ENCODE measurements around the gene MINDY4. TPM values are rescaled to one million over a fixed set of nuclear protein-coding genes. Genes with fewer than 3 reads are reported as not detected.
A peak's percentile ranks its signal among the peaks of the same experiment; 100 is the strongest.

Gene MINDY4
- total and polyA plus RNA-seq, 10 of the 15 experiments (the other 5 are each of a cell fraction or from before 2014, with no cell fraction given), result 0.10 to 0.90 (median 0.40) TPM

DNA sequence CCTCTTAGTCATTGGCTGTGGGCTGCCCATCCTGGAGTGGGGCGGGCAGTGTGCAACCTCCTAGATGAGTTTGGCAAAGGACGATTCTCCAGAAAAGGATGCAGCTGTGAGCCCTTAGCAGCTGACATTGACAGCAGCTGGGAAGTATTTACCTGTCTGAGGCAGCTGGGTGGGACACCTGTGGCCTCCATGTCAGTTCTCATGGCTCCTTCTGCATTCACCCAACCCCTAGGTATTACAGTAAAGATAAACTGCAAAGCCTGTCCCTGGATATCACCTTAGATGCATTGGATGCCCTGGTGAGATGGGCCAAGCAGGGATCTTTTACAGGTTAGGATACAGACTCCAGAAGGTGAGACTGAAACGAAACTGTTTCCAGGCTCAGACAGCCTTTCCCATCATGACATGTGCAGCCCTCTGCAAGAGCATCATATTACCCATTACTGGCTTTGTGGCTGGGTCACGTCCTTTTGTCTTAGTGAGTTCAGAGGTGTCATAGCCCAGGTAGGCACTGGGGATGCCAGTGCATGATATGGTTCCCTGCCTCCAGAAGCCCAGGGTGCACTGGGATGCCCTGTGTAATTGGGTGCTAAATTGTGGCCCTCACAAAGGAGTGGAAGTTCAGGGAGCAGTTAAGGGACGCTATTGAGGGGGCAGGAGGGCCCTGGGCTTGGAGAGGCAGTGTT is 28.9 kb downstream of the MINDY4 start:
- Histone ChIP-seq H3K36me3 (ENCODE audit: control insufficient read depth in 2 of 2, insufficient read depth in 2 of 2, low read length in 1 of 2) (no peaks in the 10 kb centered on the region), H3K27ac (ENCODE audit: control insufficient read depth, insufficient read depth) (no peak overlapping the region), H4K20me1 (ENCODE audit: control insufficient read depth, insufficient read depth) (no peaks in the 10 kb centered on the region), H3K27me3 (replicated peaks in 1 of 2; ENCODE audit: control insufficient read depth in 2 of 2, insufficient read depth in 2 of 2, low read length in 1 of 2) (no peaks in the 10 kb centered on the region), H3K4me2 (ENCODE audit: control insufficient read depth, insufficient read depth) (no peak overlapping the region), H3K9ac (ENCODE audit: control insufficient read depth, insufficient read depth, low read length) (no peak overlapping the region), H3K4me3 (no peak overlapping the region), H3K79me2 (ENCODE audit: control insufficient read depth, insufficient read depth, low read length) (no peaks in the 10 kb centered on the region), H3K9me3 (replicated peaks; ENCODE audit: control insufficient read depth, insufficient read depth, low read length) (no peaks in the 10 kb centered on the region), H3K4me1 (ENCODE audit: control insufficient read depth, insufficient read depth, low read length) (peaks cover 18% of the 10 kb centered on the region), H2AFZ (ENCODE audit: control insufficient read depth, low read depth, low read length) (no peak overlapping the region)
- CTCF ChIA-PET, result interaction anchor here (0.7 to 2.2 kb wide), 20 partner anchors 9 to 677 kb away, joined by 3 to 23 read pairs (median 5); no protein-coding TSS in a partner anchor
- SMC1A ChIA-PET (ENCODE audit: uncharacterized antibody, unreplicated experiment), result interaction anchor here (0.8 to 2.5 kb wide), 10 partner anchors 28 to 322 kb away, joined by 3 to 10 read pairs (median 4); no protein-coding TSS in a partner anchor
- DNase-seq (ENCODE audit: low read depth, low spot score), result no peak
- POLR2A ChIA-PET, result interaction anchor here (0.7 to 1.0 kb wide), 2 partner anchors 174 to 323 kb away, joined by 3 read pairs; no protein-coding TSS in a partner anchor
- BruUV-seq (replicated peaks), result no TSS peak
- WGBS (ENCODE audit: insufficient coverage, insufficient replicate concordance, low lambda C conversion rate, missing lambda C conversion rate), result 35% methylated on average over 5 of the region's 5 CpGs
- peak; percentile 9 for ATAC-seq
- in situ Hi-C loops (cut with MboI), result loop anchor here (5.0 kb wide), 2 partner anchors 177 to 322 kb away; no protein-coding TSS in a partner anchor
- RAD21 ChIA-PET (ENCODE audit: unreplicated experiment), result interaction anchor here (0.7 to 2.2 kb wide), 16 partner anchors 12 to 638 kb away, joined by 3 to 18 read pairs (median 4); partner anchors contain the start of gene MINDY4
- intact Hi-C loops (cut with micrococcal nuclease; ENCODE audit: unreplicated experiment), result loop anchor here (1.0 to 2.0 kb wide), 3 partner anchors 175 to 322 kb away; no protein-coding TSS in a partner anchor
- FAIRE-seq, result no peak
- TF ChIP-seq KDM1A (IDR thresholded peaks at IDR 0.05; ENCODE audit: borderline replicate concordance) (no peak), ZNF217 (IDR thresholded peaks at IDR 0.05) (no peak), NFYB (IDR thresholded peaks at IDR 0.05; ENCODE audit: insufficient read depth, low read depth, low read length) (peak; percentile 66; the same call in 1 of the 2 replicates), SREBF2 (IDR thresholded peaks at IDR 0.05; ENCODE audit: low read length) (no peak), NR2C2 (IDR thresholded peaks at IDR 0.05; ENCODE audit: borderline replicate concordance, control insufficient read depth, insufficient read length, low read depth) (no peak), SMAD5 (IDR thresholded peaks at IDR 0.05; ENCODE audit: low read depth) (no peak), ZNF274 (IDR thresholded peaks at IDR 0.05; ENCODE audit: insufficient read depth, insufficient read length) (no peak)
- TF ChIP-seq, protein P1, sequence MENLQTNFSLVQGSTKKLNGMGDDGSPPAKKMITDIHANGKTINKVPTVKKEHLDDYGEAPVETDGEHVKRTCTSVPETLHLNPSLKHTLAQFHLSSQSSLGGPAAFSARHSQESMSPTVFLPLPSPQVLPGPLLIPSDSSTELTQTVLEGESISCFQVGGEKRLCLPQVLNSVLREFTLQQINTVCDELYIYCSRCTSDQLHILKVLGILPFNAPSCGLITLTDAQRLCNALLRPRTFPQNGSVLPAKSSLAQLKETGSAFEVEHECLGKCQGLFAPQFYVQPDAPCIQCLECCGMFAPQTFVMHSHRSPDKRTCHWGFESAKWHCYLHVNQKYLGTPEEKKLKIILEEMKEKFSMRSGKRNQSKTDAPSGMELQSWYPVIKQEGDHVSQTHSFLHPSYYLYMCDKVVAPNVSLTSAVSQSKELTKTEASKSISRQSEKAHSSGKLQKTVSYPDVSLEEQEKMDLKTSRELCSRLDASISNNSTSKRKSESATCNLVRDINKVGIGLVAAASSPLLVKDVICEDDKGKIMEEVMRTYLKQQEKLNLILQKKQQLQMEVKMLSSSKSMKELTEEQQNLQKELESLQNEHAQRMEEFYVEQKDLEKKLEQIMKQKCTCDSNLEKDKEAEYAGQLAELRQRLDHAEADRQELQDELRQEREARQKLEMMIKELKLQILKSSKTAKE (IDR thresholded peaks at IDR 0.05; ENCODE audit: low read depth, poor library complexity, severe bottlenecking), result no peak
- TF ChIP-seq, protein P2, sequence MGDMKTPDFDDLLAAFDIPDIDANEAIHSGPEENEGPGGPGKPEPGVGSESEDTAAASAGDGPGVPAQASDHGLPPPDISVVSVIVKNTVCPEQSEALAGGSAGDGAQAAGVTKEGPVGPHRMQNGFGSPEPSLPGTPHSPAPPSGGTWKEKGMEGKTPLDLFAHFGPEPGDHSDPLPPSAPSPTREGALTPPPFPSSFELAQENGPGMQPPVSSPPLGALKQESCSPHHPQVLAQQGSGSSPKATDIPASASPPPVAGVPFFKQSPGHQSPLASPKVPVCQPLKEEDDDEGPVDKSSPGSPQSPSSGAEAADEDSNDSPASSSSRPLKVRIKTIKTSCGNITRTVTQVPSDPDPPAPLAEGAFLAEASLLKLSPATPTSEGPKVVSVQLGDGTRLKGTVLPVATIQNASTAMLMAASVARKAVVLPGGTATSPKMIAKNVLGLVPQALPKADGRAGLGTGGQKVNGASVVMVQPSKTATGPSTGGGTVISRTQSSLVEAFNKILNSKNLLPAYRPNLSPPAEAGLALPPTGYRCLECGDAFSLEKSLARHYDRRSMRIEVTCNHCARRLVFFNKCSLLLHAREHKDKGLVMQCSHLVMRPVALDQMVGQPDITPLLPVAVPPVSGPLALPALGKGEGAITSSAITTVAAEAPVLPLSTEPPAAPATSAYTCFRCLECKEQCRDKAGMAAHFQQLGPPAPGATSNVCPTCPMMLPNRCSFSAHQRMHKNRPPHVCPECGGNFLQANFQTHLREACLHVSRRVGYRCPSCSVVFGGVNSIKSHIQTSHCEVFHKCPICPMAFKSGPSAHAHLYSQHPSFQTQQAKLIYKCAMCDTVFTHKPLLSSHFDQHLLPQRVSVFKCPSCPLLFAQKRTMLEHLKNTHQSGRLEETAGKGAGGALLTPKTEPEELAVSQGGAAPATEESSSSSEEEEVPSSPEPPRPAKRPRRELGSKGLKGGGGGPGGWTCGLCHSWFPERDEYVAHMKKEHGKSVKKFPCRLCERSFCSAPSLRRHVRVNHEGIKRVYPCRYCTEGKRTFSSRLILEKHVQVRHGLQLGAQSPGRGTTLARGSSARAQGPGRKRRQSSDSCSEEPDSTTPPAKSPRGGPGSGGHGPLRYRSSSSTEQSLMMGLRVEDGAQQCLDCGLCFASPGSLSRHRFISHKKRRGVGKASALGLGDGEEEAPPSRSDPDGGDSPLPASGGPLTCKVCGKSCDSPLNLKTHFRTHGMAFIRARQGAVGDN (IDR thresholded peaks at IDR 0.05), result no peak
- TF ChIP-seq, protein P3, sequence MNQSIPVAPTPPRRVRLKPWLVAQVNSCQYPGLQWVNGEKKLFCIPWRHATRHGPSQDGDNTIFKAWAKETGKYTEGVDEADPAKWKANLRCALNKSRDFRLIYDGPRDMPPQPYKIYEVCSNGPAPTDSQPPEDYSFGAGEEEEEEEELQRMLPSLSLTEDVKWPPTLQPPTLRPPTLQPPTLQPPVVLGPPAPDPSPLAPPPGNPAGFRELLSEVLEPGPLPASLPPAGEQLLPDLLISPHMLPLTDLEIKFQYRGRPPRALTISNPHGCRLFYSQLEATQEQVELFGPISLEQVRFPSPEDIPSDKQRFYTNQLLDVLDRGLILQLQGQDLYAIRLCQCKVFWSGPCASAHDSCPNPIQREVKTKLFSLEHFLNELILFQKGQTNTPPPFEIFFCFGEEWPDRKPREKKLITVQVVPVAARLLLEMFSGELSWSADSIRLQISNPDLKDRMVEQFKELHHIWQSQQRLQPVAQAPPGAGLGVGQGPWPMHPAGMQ (IDR thresholded peaks at IDR 0.05; ENCODE audit: borderline replicate concordance), result no peak
- TF ChIP-seq, protein P4, sequence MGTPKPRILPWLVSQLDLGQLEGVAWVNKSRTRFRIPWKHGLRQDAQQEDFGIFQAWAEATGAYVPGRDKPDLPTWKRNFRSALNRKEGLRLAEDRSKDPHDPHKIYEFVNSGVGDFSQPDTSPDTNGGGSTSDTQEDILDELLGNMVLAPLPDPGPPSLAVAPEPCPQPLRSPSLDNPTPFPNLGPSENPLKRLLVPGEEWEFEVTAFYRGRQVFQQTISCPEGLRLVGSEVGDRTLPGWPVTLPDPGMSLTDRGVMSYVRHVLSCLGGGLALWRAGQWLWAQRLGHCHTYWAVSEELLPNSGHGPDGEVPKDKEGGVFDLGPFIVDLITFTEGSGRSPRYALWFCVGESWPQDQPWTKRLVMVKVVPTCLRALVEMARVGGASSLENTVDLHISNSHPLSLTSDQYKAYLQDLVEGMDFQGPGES (IDR thresholded peaks at IDR 0.05), result no peak
- TF ChIP-seq, protein P5, sequence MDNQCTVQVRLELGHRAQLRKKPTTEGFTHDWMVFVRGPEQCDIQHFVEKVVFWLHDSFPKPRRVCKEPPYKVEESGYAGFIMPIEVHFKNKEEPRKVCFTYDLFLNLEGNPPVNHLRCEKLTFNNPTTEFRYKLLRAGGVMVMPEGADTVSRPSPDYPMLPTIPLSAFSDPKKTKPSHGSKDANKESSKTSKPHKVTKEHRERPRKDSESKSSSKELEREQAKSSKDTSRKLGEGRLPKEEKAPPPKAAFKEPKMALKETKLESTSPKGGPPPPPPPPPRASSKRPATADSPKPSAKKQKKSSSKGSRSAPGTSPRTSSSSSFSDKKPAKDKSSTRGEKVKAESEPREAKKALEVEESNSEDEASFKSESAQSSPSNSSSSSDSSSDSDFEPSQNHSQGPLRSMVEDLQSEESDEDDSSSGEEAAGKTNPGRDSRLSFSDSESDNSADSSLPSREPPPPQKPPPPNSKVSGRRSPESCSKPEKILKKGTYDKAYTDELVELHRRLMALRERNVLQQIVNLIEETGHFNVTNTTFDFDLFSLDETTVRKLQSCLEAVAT (IDR thresholded peaks at IDR 0.05), result no peak
